Thyroid gland (tissue), 4 donors: Measurements from ENCODE around the gene ZXDB. TPM values are rescaled to one million over a fixed set of nuclear protein-coding genes. Genes with fewer than 3 reads are reported as not detected.

Source experiments
- DNase-seq, 2 donors: peaks; one replicate each; pipeline ENCODE4 v3.0.0-alpha.2; 2019
- H3K27ac ChIP-seq, 3 donors: fragments of 200-600 bp; sonication (generic); 1 replicate in 2 of 3; 2 replicates in 1 of 3; pipeline ENCODE4 v1.5.1; 2016 to 2019; ENCODE audit warnings: mild to moderate bottlenecking in 1 of 3, moderate library complexity in 1 of 3
- H3K27me3 ChIP-seq: fragments of 200-600 bp; sonication (generic); one replicate; pipeline ENCODE4 v1.5.1; 2019
- H3K36me3 ChIP-seq, 2 donors: fragments of 200-600 bp; sonication (generic); one replicate each; pipeline ENCODE4 v1.5.1; 2016 to 2019
- H3K4me1 ChIP-seq, 2 donors: fragments of 200-600 bp; sonication (generic); one replicate each; pipeline ENCODE4 v1.5.1; 2017 to 2019
- H3K4me3 ChIP-seq, 3 donors: fragments of 200-600 bp; sonication (generic); replicated peaks in 1 of 3; 1 replicate in 2 of 3; 2 replicates in 1 of 3; pipeline ENCODE4 v1.5.1; 2016; ENCODE audit warnings: mild to moderate bottlenecking in 1 of 3
- H3K9me3 ChIP-seq: fragments of 200-600 bp; sonication (generic); one replicate; pipeline ENCODE4 v1.5.1; 2017
- CTCF ChIP-seq, 6 experiments: fragments of 200-600 bp in 3 of 6; fragments of 450-650 bp in 3 of 6; sonication (generic) in 3 of 6; IDR thresholded peaks; one replicate each; pipeline ENCODE4 v1.5.1; 2016 to 2019; ENCODE audit warnings: antibody characterized with exemption in 6 of 6, mild to moderate bottlenecking in 2 of 6, inconsistent platforms in 1 of 6, moderate library complexity in 1 of 6
- POLR2A ChIP-seq, 2 donors: fragments of 450-650 bp; IDR thresholded peaks; one replicate each; pipeline ENCODE4 v1.6.1; 2017; ENCODE audit warnings: antibody characterized with exemption in 2 of 2, mild to moderate bottlenecking in 2 of 2, moderate library complexity in 1 of 2
- WGBS, 2 donors: methylation state at CpG; one replicate each; pipeline ENCODE4 v1.1.5; 2017; 5-methylcytosine and 5-hydroxymethylcytosine counted together
- intact Hi-C: fragments of 100-400 bp; cut with DNase I; formaldehyde crosslinking; loops from one replicate; pipeline ENCODE4 v1.15.1; 2023
- total RNA-seq, 4 donors: library from RNA; depleted of rRNA; stranded (reverse); fragments of >200 nt; gene quantifications; one replicate each; pipeline ENCODE4 v1.2.3, GENCODE V29; 2016

The ZXDB gene
- total RNA-seq, 4 donors from 2014 or later: 13.4 to 19.6 (median 15.4) TPM

DNA sequence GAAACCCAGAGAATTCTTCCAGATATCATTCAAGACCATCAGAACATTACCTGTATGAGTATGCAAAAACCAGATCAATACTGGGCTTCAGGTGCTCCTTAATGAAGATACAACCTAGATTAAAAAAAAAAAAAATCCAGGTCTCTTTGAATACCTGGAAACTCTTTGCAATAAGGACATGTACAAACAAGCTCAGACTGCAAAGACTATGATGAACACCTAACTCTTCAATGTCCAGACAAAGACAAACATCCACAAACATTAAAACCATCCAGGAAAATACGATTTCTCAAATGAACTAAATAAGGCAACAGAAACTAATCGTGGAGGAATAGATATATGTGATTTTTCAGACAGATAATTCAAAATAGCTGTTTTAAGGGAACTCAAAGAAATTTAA lies 49.5 kb downstream of the ZXDB start:
- intact Hi-C loops: no loop called here
- H3K27me3 ChIP-seq: no peaks in the 10 kb centered on the region
- no peak for TF ChIP-seq CTCF (IDR thresholded peaks at IDR 0.05)
- no peak for TF ChIP-seq POLR2A (IDR thresholded peaks at IDR 0.05)
- no peak for DNase-seq
- H3K9me3 ChIP-seq: no peaks in the 10 kb centered on the region
- WGBS, 2 donors: 72 to 86% methylated on average over 2 of the region's 2 CpGs
- no peaks in the 10 kb centered on the region for H3K36me3 ChIP-seq
- no peak overlapping the region for H3K4me3 ChIP-seq
- H3K4me1 ChIP-seq: no peaks in the 10 kb centered on the region
- H3K27ac ChIP-seq: no peak overlapping the region

DNA sequence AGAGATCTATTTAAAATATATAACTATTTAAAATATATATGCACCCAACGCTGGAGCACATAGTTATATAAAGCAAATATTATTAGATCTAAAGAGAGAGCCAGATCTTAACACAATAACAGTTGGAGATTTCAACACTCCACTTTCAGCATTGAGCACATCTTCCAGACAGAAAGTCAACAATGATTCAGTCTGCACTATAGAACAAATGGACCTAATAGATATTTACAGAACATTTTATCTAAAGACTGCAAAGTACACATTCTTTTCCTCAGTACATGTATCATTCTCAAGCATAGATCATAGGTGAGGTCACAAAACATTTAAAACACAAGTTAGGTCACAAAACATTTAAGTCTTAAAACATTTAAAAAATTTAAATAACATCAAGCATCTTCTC lies 51.9 kb downstream of the ZXDB start:
- DNase-seq: no peak
- no peak overlapping the region for H3K4me3 ChIP-seq
- no peak for TF ChIP-seq CTCF (IDR thresholded peaks at IDR 0.05)
- TF ChIP-seq POLR2A (IDR thresholded peaks at IDR 0.05): no peak
- WGBS, 2 donors: 89 to 97% methylated on average over 1 of the region's 1 CpG
- no peaks in the 10 kb centered on the region for H3K27me3 ChIP-seq
- no peaks in the 10 kb centered on the region for H3K9me3 ChIP-seq
- H3K27ac ChIP-seq: no peak overlapping the region
- H3K36me3 ChIP-seq: no peaks in the 10 kb centered on the region
- no peaks in the 10 kb centered on the region for H3K4me1 ChIP-seq
- intact Hi-C loops: no loop called here

DNA sequence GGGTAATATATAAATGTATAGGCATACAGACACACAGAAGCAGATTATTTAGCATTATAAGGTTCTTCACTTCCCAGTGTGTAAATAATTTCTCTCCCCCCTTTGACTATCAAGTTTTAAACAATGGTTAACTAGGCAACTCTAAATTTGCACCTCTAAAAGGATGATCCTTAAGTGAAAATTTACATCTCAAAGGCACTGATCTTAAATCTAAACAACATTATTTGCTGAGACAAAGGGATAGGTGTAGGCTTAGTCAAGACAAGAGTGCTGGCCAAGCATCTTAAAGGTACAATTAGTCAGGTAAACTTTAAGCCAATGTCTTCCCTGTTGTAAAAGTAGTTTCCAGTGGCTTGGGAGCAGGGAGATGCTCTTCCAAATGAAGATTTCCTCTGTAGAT lies 55.2 kb downstream of the ZXDB start:
- Histone ChIP-seq H3K27me3 (no peaks in the 10 kb centered on the region), H3K4me3 (no peak overlapping the region), H3K4me1 (no peaks in the 10 kb centered on the region), H3K9me3 (no peaks in the 10 kb centered on the region), H3K27ac (no peak overlapping the region), H3K36me3 (no peaks in the 10 kb centered on the region)
- intact Hi-C loops: no loop called here
- no peak for DNase-seq
- no peak for TF ChIP-seq CTCF (IDR thresholded peaks at IDR 0.05)
- TF ChIP-seq POLR2A (IDR thresholded peaks at IDR 0.05): no peak

Other genes starting within 250 kb of the ZXDB start
- gene NLRP2B, start 88.2 kb downstream of the ZXDB start, total RNA-seq: under 1 TPM in 2 of 4 donors, not detected in 2; 0.13 to 0.63 TPM